Measurements from ENCODE around the gene RBP4.

Gene RBP4

GRCh38 chr10:93596539-93596938, 4.5 kb downstream of the RBP4 start:
- TF ChIP-seq CTCF (IDR thresholded peaks at IDR 0.05; ENCODE audit: low read depth, low read length) (peak; percentile 30), MAX (IDR thresholded peaks at IDR 0.05; ENCODE audit: low read depth, low read length) (no peak)
- H3K4me3 ChIP-seq (ENCODE audit: low read depth, low read length): no peak overlapping the region
- peak; percentile 38 for DNase-seq (ENCODE audit: low read depth)

GRCh38 chr10:93595378-93596161, 5.5 kb downstream of the RBP4 start:
- no peak overlapping the region for H3K4me3 ChIP-seq (ENCODE audit: low read depth, low read length)
- no peak for DNase-seq (ENCODE audit: low read depth)
- TF ChIP-seq MAX (IDR thresholded peaks at IDR 0.05; ENCODE audit: low read depth, low read length): no peak
- TF ChIP-seq CTCF (IDR thresholded peaks at IDR 0.05; ENCODE audit: low read depth, low read length): no peak
- TF ChIP-seq POLR2A (IDR thresholded peaks at IDR 0.05; ENCODE audit: extremely low read depth, insufficient read length): no peak

GRCh38 chr10:93594518-93594917, 6.5 kb downstream of the RBP4 start:
- no peak overlapping the region for H3K4me3 ChIP-seq (ENCODE audit: low read depth, low read length)
- TF ChIP-seq POLR2A (IDR thresholded peaks at IDR 0.05; ENCODE audit: extremely low read depth, insufficient read length) (no peak), CTCF (IDR thresholded peaks at IDR 0.05; ENCODE audit: low read depth, low read length) (no peak), MYC (IDR thresholded peaks at IDR 0.05; ENCODE audit: low read depth, low read length) (no peak), MAX (IDR thresholded peaks at IDR 0.05; ENCODE audit: low read depth, low read length) (no peak)
- DNase-seq (ENCODE audit: low read depth): no peak

GRCh38 chr10:93593749-93594148, 7.3 kb downstream of the RBP4 start:
- H3K4me3 ChIP-seq (ENCODE audit: low read depth, low read length): no peak overlapping the region
- TF ChIP-seq MYC (IDR thresholded peaks at IDR 0.05; ENCODE audit: low read depth, low read length) (no peak), MAX (IDR thresholded peaks at IDR 0.05; ENCODE audit: low read depth, low read length) (no peak), POLR2A (IDR thresholded peaks at IDR 0.05; ENCODE audit: extremely low read depth, insufficient read length) (no peak), CTCF (IDR thresholded peaks at IDR 0.05; ENCODE audit: low read depth, low read length) (no peak)
- DNase-seq (ENCODE audit: low read depth): no peak

- TF ChIP-seq MAX (IDR thresholded peaks at IDR 0.05; ENCODE audit: low read depth, low read length) (no peak), POLR2A (IDR thresholded peaks at IDR 0.05; ENCODE audit: extremely low read depth, insufficient read length) (no peak), CTCF (IDR thresholded peaks at IDR 0.05; ENCODE audit: low read depth, low read length) (no peak), MYC (IDR thresholded peaks at IDR 0.05; ENCODE audit: low read depth, low read length) (no peak)
- no peak overlapping the region for H3K4me3 ChIP-seq (ENCODE audit: low read depth, low read length)
These were observed 7.8 kb downstream of the RBP4 start for GRCh38 chr10:93593254-93593653.

More at GRCh38 chr10:93593254-93593653, 7.8 kb downstream of the RBP4 start:
- no peak for DNase-seq (ENCODE audit: low read depth)
